H9 (cell line): ENCODE results near the gene VMAC. TPM values are rescaled to one million over a fixed set of nuclear protein-coding genes. Genes with fewer than 3 reads are reported as not detected.
A peak's percentile ranks its signal among the peaks of the same experiment; 100 is the strongest.

Experiments
- DNase-seq: peaks from one replicate; pipeline ENCODE4 v3.0.0-alpha.2; 2017
- H2AFZ ChIP-seq: one replicate; pipeline ENCODE4 v1.6.1; 2013; ENCODE audit warnings: mild to moderate bottlenecking, low read length, control low read depth, moderate library complexity
- H2AK5ac ChIP-seq: 2 replicates; pipeline ENCODE4 v1.6.1; 2013; ENCODE audit warnings: low read length, control low read depth, mixed read lengths; ENCODE audit not compliant: insufficient read length
- H2BK120ac ChIP-seq: one replicate; pipeline ENCODE4 v1.6.1; 2013; ENCODE audit warnings: low read depth, mild to moderate bottlenecking, low read length, control low read depth, inconsistent platforms; ENCODE audit not compliant: poor library complexity, severe bottlenecking
- H2BK12ac ChIP-seq: 2 replicates; pipeline ENCODE4 v1.6.1; 2013; ENCODE audit warnings: low read length, control low read depth, mixed read lengths, low read depth; ENCODE audit not compliant: insufficient read length
- H2BK15ac ChIP-seq: 2 replicates; pipeline ENCODE4 v1.6.1; 2013; ENCODE audit warnings: low read depth, low read length, control low read depth
- H2BK20ac ChIP-seq: one replicate; pipeline ENCODE4 v1.6.1; 2013; ENCODE audit warnings: low read depth, mild to moderate bottlenecking, low read length, control low read depth, inconsistent platforms; ENCODE audit not compliant: poor library complexity, severe bottlenecking
- H2BK5ac ChIP-seq: 2 replicates; pipeline ENCODE4 v1.6.1; 2013; ENCODE audit warnings: low read length, control low read depth, mixed read lengths; ENCODE audit not compliant: insufficient read length
- H3K14ac ChIP-seq: 2 replicates; pipeline ENCODE4 v1.6.1; 2013; ENCODE audit warnings: low read length, control low read depth; ENCODE audit not compliant: insufficient read depth
- H3K18ac ChIP-seq: 2 replicates; pipeline ENCODE4 v1.6.1; 2013; ENCODE audit warnings: low read depth, mild to moderate bottlenecking, mixed read lengths, low read length, control low read depth; ENCODE audit not compliant: insufficient read length
- H3K23ac ChIP-seq: 2 replicates; pipeline ENCODE4 v1.6.1; 2013; ENCODE audit warnings: low read length, control low read depth, mixed read lengths, low read depth; ENCODE audit not compliant: insufficient read length
- H3K23me2 ChIP-seq: 2 replicates; pipeline ENCODE4 v1.6.1; 2013; ENCODE audit warnings: low read depth, mild to moderate bottlenecking, mixed read lengths, low read length, control low read depth; ENCODE audit not compliant: insufficient read length, poor library complexity, severe bottlenecking
- H3K27ac ChIP-seq: 2 replicates; pipeline ENCODE4 v1.5.1; 2013; ENCODE audit warnings: low read length, control low read depth, mixed read lengths, low read depth; ENCODE audit not compliant: insufficient read length
- H3K27me3 ChIP-seq: 2 replicates; pipeline ENCODE4 v1.6.1; 2013; ENCODE audit warnings: low read length, control low read depth, inconsistent platforms; ENCODE audit not compliant: insufficient read depth
- H3K4ac ChIP-seq: 2 replicates; pipeline ENCODE4 v1.6.1; 2013; ENCODE audit warnings: low read depth, mild to moderate bottlenecking, control low read depth, inconsistent platforms, low read length, moderate library complexity
- H3K4me1 ChIP-seq: 2 replicates; pipeline ENCODE4 v1.6.1; 2013; ENCODE audit warnings: low read length, control low read depth, inconsistent platforms; ENCODE audit not compliant: insufficient read depth
- H3K4me2 ChIP-seq: 2 replicates; pipeline ENCODE4 v1.6.1; 2013; ENCODE audit warnings: low read length, control low read depth, mixed read lengths; ENCODE audit not compliant: insufficient read length, insufficient read depth
- H3K56ac ChIP-seq: 2 replicates; pipeline ENCODE4 v1.6.1; 2013; ENCODE audit warnings: low read depth, mild to moderate bottlenecking, mixed read lengths, low read length, control low read depth; ENCODE audit not compliant: insufficient read length
- H3K79me1 ChIP-seq: 2 replicates; pipeline ENCODE4 v1.6.1; 2013; ENCODE audit warnings: low read depth, mild to moderate bottlenecking, moderate library complexity, low read length, control low read depth, inconsistent platforms; ENCODE audit not compliant: insufficient read depth, poor library complexity, severe bottlenecking
- H3K79me2 ChIP-seq: 2 replicates; pipeline ENCODE4 v1.6.1; 2013; ENCODE audit warnings: low read length, control low read depth, inconsistent platforms; ENCODE audit not compliant: insufficient read depth
- H3K9ac ChIP-seq: 2 replicates; pipeline ENCODE4 v1.6.1; 2013; ENCODE audit warnings: low read length, control low read depth, mixed read lengths; ENCODE audit not compliant: insufficient read length; ENCODE audit errors: extremely low read depth
- H3K9me3 ChIP-seq: one replicate; pipeline ENCODE4 v1.6.1; 2013; ENCODE audit warnings: low read depth, low read length, inconsistent platforms; ENCODE audit not compliant: control insufficient read depth
- H3T11ph ChIP-seq: one replicate; pipeline ENCODE4 v1.6.1; 2013; ENCODE audit warnings: mild to moderate bottlenecking, low read length, control low read depth, inconsistent platforms
- H4K20me1 ChIP-seq: one replicate; pipeline ENCODE4 v1.6.1; 2013; ENCODE audit not compliant: control insufficient read depth, insufficient read length, insufficient read depth
- H4K5ac ChIP-seq: 2 replicates; pipeline ENCODE4 v1.6.1; 2013; ENCODE audit warnings: low read depth, mild to moderate bottlenecking, mixed read lengths, low read length, control low read depth; ENCODE audit not compliant: insufficient read length
- H4K8ac ChIP-seq: replicated peaks from 2 replicates; pipeline ENCODE4 v1.6.1; 2013; ENCODE audit warnings: low read length, control low read depth, mixed read lengths, low read depth; ENCODE audit not compliant: insufficient read length
- H4K91ac ChIP-seq: 2 replicates; pipeline ENCODE4 v1.6.1; 2013; ENCODE audit warnings: low read depth, mild to moderate bottlenecking, moderate library complexity, mixed read lengths, low read length, control low read depth; ENCODE audit not compliant: insufficient read length
- H3K27ac Mint-ChIP-seq, 3 experiments: 2 replicates in 2 of 3; 3 replicates in 1 of 3; pipeline ENCODE4 v1.8.0; 2020 to 2021; ENCODE audit warnings: mixed read lengths in 3 of 3, mild to moderate bottlenecking in 1 of 3, moderate library complexity in 1 of 3
- H3K27me3 Mint-ChIP-seq: 2 replicates; pipeline ENCODE4 v1.8.0; 2021; ENCODE audit warnings: low read depth, mild to moderate bottlenecking, moderate library complexity, mixed read lengths
- H3K36me3 Mint-ChIP-seq, 3 experiments: 2 replicates in 2 of 3; 3 replicates in 1 of 3; pipeline ENCODE4 v1.8.0; 2020 to 2021; ENCODE audit warnings: low read depth in 3 of 3, mixed read lengths in 3 of 3; ENCODE audit not compliant: insufficient read depth in 1 of 3
- H3K4me1 Mint-ChIP-seq, 2 experiments: 2 replicates each; pipeline ENCODE4 v1.8.0; 2020; ENCODE audit warnings: mixed read lengths in 2 of 2
- H3K4me3 Mint-ChIP-seq, 2 experiments: 2 replicates in 1 of 2; 3 replicates in 1 of 2; pipeline ENCODE4 v1.8.0; 2020 to 2021; ENCODE audit warnings: mild to moderate bottlenecking in 2 of 2, mixed read lengths in 2 of 2, moderate library complexity in 1 of 2
- H3K9me3 Mint-ChIP-seq, 2 experiments: 2 replicates in 1 of 2; 3 replicates in 1 of 2; pipeline ENCODE4 v1.8.0; 2020; ENCODE audit warnings: mild to moderate bottlenecking in 2 of 2, mixed read lengths in 2 of 2, moderate library complexity in 1 of 2
- CTCF ChIP-seq: fragments of 200-600 bp; sonication (generic); conservative IDR thresholded peaks from 3 replicates; pipeline ENCODE4 v1.8.0; 2021; ENCODE audit warnings: antibody characterized with exemption, mild to moderate bottlenecking
- WGBS: extraction: QIAGEN DNeasy Blood & Tissue Kit; methylation state at CpG from one replicate; pipeline ENCODE4 v1.1.7; 2013; ENCODE audit warnings: missing lambda C conversion rate, low lambda C conversion rate, mixed read lengths; ENCODE audit not compliant: insufficient read length; ENCODE audit errors: extremely low coverage; 5-methylcytosine and 5-hydroxymethylcytosine counted together
- total RNA-seq: library from RNA; stranded (reverse); gene quantifications from 2 replicates; pipeline ENCODE4 v1.2.1, GENCODE V29; 2021

Gene VMAC
- total RNA-seq, 1 experiment from 2014 or later = 2.2 TPM

DNA sequence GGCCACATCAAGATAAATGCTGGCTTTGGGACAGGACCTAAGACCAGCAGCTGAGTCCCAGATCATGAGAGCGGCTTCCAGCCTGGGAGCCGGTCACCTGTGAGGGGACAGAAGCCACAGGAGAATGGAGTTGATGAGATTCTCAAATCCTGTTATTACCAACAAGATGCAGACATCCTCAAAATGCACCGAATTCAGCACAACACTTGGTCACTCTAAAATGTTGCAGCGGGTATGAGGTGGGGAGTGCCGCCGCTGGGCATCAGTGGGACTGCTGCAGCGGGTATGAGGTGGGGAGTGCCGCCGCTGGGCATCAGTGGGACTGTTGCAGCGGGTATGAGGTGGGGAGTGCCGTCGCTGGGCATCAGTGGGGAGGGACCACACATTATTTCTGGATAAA lies 52.1 kb downstream of the VMAC start:
- H3K27ac Mint-ChIP-seq = peak overlapping the region in 2 of 3 experiments; percentile 44 to 51; a peak in 1 of 7 replicates
- no peak overlapping the region for H3K56ac ChIP-seq
- H4K8ac ChIP-seq = no peak overlapping the region
- no peak overlapping the region for H3K18ac ChIP-seq
- H3K23me2 ChIP-seq = no peaks in the 10 kb centered on the region
- H3K4me1 ChIP-seq = peaks cover 26% of the 10 kb centered on the region
- no peaks in the 10 kb centered on the region for H3K9me3 ChIP-seq
- no peak overlapping the region for H2BK15ac ChIP-seq
- H2AK5ac ChIP-seq = no peak overlapping the region
- peaks cover 4% of the 10 kb centered on the region for H3K79me1 ChIP-seq
- H3K27me3 Mint-ChIP-seq = no peaks in the 10 kb centered on the region
- no peak overlapping the region for H4K5ac ChIP-seq
- WGBS = no CpG with 5 or more reads among the region's 12 CpGs
- H2BK120ac ChIP-seq = no peak overlapping the region
- TF ChIP-seq CTCF = no peak
- no peak overlapping the region for H3K27ac ChIP-seq
- no peak for DNase-seq
- H3K4me2 ChIP-seq = no peak overlapping the region
- H3K27me3 ChIP-seq = no peaks in the 10 kb centered on the region
- H2AFZ ChIP-seq = no peak overlapping the region
- H3K4ac ChIP-seq = no peak overlapping the region
- no peak overlapping the region for H2BK20ac ChIP-seq
- no peaks in the 10 kb centered on the region; a peak in 1 of 7 replicates for H3K36me3 Mint-ChIP-seq
- no peak overlapping the region for H3K14ac ChIP-seq
- H2BK12ac ChIP-seq = no peak overlapping the region
- no peaks in the 10 kb centered on the region for H3K9me3 Mint-ChIP-seq
- peaks cover 68 to 72% of the 10 kb centered on the region in 2 experiments for H3K4me1 Mint-ChIP-seq
- no peak overlapping the region for H2BK5ac ChIP-seq
- H3K23ac ChIP-seq = no peak overlapping the region
- peaks cover 26% of the 10 kb centered on the region; the same call in 1 of the 2 replicates for H3K79me2 ChIP-seq
- no peak overlapping the region for H4K91ac ChIP-seq
- no peaks in the 10 kb centered on the region for H4K20me1 ChIP-seq
- no peak overlapping the region for H3K9ac ChIP-seq
- no peak overlapping the region for H3T11ph ChIP-seq
- H3K4me3 Mint-ChIP-seq = no peak overlapping the region
